Measurements from ENCODE around the gene NRROS. TPM values are rescaled to one million over a fixed set of nuclear protein-coding genes. Genes with fewer than 3 reads are reported as not detected.

Gene NRROS
- total RNA-seq, 1 donor from 2014 or later, result 1.3 TPM

GRCh38 chr3:196677931-196678330 lies 38.4 kb downstream of the NRROS start:
- TF ChIP-seq CTCF (IDR thresholded peaks at IDR 0.05; ENCODE audit: unreplicated experiment), result no peak
- peaks cover 23% of the 10 kb centered on the region for H3K27me3 Mint-ChIP-seq (ENCODE audit: low read depth)
- no peaks in the 10 kb centered on the region for H3K36me3 Mint-ChIP-seq
- peaks cover 9% of the 10 kb centered on the region for H3K9me3 Mint-ChIP-seq
- no peak overlapping the region for H3K27ac Mint-ChIP-seq
- no peak overlapping the region for H3K4me3 Mint-ChIP-seq
- no peak for DNase-seq (ENCODE audit: low spot score in 2 of 2, unreplicated experiment in 2 of 2)
- no peaks in the 10 kb centered on the region for H3K4me1 Mint-ChIP-seq

GRCh38 chr3:196684548-196685407 lies 45.3 kb downstream of the NRROS start:
- Mint-ChIP-seq H3K4me1 (no peaks in the 10 kb centered on the region), H3K9me3 (peaks cover 3% of the 10 kb centered on the region), H3K27ac (no peak overlapping the region), H3K36me3 (no peaks in the 10 kb centered on the region), H3K4me3 (no peak overlapping the region), H3K27me3 (ENCODE audit: low read depth) (peaks cover 6% of the 10 kb centered on the region)
- peak; percentile 27 to 66 for DNase-seq (ENCODE audit: low spot score in 2 of 2, unreplicated experiment in 2 of 2)
- peak; percentile 95 for TF ChIP-seq CTCF (IDR thresholded peaks at IDR 0.05; ENCODE audit: unreplicated experiment)

- H3K9me3 Mint-ChIP-seq, result peaks cover 3% of the 10 kb centered on the region
- DNase-seq (ENCODE audit: low spot score in 2 of 2, unreplicated experiment in 2 of 2), result no peak
- no peaks in the 10 kb centered on the region for H3K27me3 Mint-ChIP-seq (ENCODE audit: low read depth)
- no peaks in the 10 kb centered on the region for H3K4me1 Mint-ChIP-seq
- TF ChIP-seq CTCF (IDR thresholded peaks at IDR 0.05; ENCODE audit: unreplicated experiment), result no peak
- H3K27ac Mint-ChIP-seq, result no peak overlapping the region
- no peaks in the 10 kb centered on the region for H3K36me3 Mint-ChIP-seq
- H3K4me3 Mint-ChIP-seq, result no peak overlapping the region
These were observed 46.9 kb downstream of the NRROS start for GRCh38 chr3:196686436-196686835.

- H3K36me3 Mint-ChIP-seq, result no peaks in the 10 kb centered on the region
- H3K27ac Mint-ChIP-seq, result no peak overlapping the region
- H3K4me1 Mint-ChIP-seq, result no peaks in the 10 kb centered on the region
- H3K27me3 Mint-ChIP-seq (ENCODE audit: low read depth), result no peaks in the 10 kb centered on the region
- DNase-seq (ENCODE audit: low spot score in 2 of 2, unreplicated experiment in 2 of 2), result no peak
- no peak overlapping the region for H3K4me3 Mint-ChIP-seq
- TF ChIP-seq CTCF (IDR thresholded peaks at IDR 0.05; ENCODE audit: unreplicated experiment), result no peak
- H3K9me3 Mint-ChIP-seq, result no peaks in the 10 kb centered on the region
These were observed 48.9 kb downstream of the NRROS start for GRCh38 chr3:196688349-196688748.

GRCh38 chr3:196689941-196690660 lies 50.6 kb downstream of the NRROS start:
- Mint-ChIP-seq H3K9me3 (no peaks in the 10 kb centered on the region), H3K4me3 (no peak overlapping the region), H3K27me3 (ENCODE audit: low read depth) (no peaks in the 10 kb centered on the region), H3K27ac (no peak overlapping the region), H3K36me3 (no peaks in the 10 kb centered on the region), H3K4me1 (no peaks in the 10 kb centered on the region)
- DNase-seq (ENCODE audit: low spot score in 2 of 2, unreplicated experiment in 2 of 2), result no peak
- TF ChIP-seq CTCF (IDR thresholded peaks at IDR 0.05; ENCODE audit: unreplicated experiment), result no peak

All from mesothelial cell of epicardium (in vitro differentiated cells).